GM13977 (cell line): ENCODE results near the gene LMF1.

Experiments used
- DNase-seq: peaks from one replicate; pipeline ENCODE4 v3.0.0; 2012; ENCODE audit warnings: low spot score
- in situ Hi-C: fragments of 300-500 bp; cut with MboI; formaldehyde crosslinking; loops from one replicate; pipeline ENCODE4 v1.12.0; 2022; ENCODE audit warnings: low sequenced_read_pairs, low pct_unique_long_range_greater_than_20kb, mixed read lengths, inconsistent platforms; ENCODE audit not compliant: unreplicated experiment
- TF ChIP-seq, protein P1 (sequence below): IDR thresholded peaks from 2 replicates; pipeline ENCODE4 v1.5.1; 2012; ENCODE audit warnings: mild to moderate bottlenecking, control low read depth; ENCODE audit not compliant: insufficient read depth; ENCODE audit errors: extremely low read depth, missing control alignments

Gene LMF1

DNA sequence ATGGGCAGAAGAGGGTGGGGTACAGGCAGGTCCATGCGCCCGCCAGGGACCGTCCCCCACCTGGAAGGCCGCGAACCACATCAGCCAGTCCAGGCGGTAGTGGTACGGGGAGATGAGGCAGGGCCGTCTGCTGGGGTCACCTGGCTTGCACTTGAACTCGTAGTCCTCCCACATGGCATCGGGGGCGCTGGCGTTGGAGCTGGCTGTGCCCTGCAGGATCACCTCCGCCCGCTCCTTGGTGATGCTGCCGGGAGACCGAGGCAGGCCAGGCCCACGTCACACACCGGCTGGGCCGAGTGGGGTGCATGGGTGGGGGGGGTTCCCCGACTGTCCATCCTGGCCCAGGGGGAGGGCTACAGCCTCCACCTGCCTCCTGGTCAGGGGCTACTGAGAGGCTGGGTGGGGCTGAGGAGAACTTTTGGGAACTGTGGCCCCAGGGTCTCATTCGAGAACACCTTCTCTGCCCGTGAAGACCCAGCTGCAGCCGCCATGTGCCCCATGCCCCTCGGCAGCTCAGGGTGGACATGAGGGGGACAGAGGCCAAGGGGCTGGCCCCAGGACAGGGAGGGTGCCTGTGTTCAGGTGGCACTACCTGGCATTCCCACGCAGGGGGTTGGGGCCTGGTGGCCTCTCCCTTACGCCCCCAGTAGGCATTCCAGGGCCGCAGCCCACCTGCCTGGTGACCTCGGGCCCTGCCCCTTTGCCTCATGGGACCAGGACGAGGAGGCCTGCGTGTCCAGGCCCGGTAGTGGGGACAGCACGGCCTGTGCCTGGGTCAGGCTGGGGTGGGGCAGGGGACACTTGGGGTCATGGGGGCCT is 100.8 kb downstream of the LMF1 start:
- TF ChIP-seq, protein P1, sequence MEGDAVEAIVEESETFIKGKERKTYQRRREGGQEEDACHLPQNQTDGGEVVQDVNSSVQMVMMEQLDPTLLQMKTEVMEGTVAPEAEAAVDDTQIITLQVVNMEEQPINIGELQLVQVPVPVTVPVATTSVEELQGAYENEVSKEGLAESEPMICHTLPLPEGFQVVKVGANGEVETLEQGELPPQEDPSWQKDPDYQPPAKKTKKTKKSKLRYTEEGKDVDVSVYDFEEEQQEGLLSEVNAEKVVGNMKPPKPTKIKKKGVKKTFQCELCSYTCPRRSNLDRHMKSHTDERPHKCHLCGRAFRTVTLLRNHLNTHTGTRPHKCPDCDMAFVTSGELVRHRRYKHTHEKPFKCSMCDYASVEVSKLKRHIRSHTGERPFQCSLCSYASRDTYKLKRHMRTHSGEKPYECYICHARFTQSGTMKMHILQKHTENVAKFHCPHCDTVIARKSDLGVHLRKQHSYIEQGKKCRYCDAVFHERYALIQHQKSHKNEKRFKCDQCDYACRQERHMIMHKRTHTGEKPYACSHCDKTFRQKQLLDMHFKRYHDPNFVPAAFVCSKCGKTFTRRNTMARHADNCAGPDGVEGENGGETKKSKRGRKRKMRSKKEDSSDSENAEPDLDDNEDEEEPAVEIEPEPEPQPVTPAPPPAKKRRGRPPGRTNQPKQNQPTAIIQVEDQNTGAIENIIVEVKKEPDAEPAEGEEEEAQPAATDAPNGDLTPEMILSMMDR: no peak
- in situ Hi-C loops: no loop called here
- DNase-seq: no peak

DNA sequence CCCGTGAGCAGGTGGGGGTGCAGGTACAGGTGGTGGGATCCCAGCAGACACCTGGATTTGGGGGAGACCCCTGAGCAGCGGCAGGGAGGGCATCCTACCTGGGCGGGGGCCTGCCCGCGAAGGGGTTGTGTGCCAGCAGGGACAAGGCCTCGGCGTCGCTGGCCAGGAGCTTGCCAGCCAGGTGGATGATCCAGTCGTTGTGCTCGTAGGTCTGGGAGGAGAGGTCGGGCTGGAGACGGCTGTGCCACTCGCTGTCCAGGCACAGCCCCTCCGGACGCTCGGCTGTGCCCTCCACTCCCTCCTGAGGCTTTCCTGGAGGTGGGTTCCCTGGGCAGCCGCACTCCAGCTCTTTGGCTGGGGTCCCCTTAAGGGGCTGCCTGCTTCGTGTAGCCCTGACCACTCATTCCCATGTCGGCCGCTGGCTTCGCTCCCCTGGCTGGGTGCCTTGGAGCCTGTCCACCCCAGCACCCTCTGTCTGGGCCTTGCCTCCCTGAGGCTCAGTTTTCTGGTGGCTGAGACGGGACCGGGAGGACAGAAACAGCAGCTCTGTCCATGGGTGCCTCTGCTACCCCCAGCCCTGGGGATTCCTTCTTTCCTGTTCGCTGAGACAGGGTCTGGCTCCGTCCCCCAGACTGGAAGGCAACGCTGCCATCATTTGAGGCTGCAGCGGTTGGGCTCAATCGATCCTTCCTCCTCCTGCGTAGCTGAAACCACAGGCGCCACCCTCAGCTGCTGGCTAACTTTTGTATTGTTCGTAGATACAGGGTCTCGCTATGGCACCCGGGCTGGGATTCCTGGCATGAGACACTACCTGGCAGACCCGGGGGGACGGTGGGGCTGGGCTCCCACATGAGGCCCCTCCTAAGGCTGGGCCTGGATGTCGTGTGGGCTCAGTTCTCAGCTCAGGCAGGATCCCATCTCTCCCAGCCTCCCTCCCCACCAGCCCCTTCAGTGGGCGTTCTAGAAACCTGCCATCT is 101.7 kb downstream of the LMF1 start:
- in situ Hi-C loops: no loop called here
- no peak for DNase-seq
- TF ChIP-seq, protein P1: no peak

- in situ Hi-C loops: no loop called here
- DNase-seq: no peak
- TF ChIP-seq, protein P1: no peak
Observed at GRCh38 chr16:868386-868755, 102.4 kb downstream of the LMF1 start.

DNA sequence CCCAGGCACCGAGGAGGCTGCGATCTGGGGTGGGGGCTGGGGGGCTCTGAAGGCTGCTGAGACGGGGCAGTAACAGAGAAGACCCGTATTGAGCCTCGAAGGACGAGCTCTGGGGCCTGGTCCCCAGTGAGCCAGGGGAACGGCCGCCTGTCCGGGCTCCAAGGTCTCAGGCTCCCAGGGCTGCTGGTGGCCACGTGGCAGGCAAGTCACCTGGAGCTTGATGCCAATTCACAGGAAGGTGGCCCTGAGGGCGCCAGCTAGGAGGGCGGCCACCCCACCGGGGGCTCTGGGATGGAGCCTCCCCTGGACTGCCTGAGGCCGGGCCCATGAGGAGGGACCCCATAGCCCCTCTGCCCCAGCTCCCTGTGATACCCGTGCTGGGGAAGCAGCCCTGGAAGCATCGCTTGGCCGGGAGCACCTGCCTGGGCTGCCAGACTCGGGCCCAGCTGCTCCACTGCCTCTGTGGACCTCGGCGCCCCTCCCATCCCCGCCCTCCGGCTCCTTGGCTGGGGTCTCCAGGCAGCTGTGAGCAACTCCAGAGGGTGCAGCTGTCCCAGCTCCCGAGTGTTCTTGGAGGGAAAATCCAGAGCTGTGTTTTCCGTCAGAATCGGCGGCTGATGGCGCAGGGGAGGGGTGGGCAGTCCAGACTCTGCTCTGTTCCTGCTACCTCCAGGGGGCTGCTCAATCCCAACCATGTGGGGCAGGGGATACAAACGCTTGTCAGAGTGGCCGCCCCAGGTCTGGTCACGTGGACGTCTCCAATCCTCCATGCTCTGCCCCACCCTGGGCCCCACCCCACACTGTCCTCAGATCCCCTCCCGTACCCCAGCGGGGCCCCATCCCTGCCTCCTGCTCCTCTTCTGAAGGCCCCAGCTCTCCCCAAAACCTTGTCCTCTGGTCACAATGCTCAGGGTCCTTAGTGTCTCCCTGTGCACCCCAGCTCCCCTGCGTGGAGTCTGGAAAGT is 103.1 kb downstream of the LMF1 start:
- TF ChIP-seq, protein P1: no peak
- no peak for DNase-seq
- in situ Hi-C loops: no loop called here

- in situ Hi-C loops: no loop called here
- TF ChIP-seq, protein P1: no peak
- DNase-seq: no peak
Observed at GRCh38 chr16:866252-866896, 104.4 kb downstream of the LMF1 start.
